ENCODE results near the gene CTSC.

DNA sequence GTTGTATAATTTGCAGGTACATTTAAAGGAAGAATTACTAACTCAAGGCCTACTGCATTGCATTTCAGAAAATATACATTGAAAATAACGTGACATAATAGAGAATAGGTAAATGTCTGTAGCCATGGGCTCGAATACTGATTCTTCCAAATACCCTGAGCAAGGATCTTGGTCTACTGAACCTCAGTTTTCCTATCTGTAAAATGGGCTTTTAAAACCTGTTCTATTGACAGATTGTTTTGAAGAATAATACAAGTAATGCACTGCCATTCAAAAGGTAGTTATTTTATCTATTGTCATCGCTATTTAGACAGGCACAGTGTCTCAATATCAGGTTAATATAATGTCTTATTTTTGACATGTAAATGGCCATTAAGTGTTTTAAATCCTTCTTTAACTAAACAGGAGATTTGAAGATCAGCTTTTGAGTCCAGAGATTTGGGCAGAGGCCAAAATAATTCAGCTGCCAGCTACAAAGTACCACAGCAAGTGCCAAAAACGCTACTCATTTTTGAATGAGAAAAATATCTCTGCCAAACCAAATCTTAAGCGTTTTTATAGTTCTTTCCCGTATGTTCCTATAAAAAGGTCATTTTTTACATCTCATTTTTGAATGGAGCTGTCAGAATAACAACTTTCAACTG lies 56.7 kb downstream of the CTSC start:
- TF ChIP-seq CTCF (IDR thresholded peaks at IDR 0.05; ENCODE audit: insufficient read depth, low read length, poor library complexity, severe bottlenecking) (no peak), EZH2phosphoT487 (conservative IDR thresholded peaks at IDR 0.05; ENCODE audit: low read length) (no peak)
